IMR-90 (cell line): ENCODE measurements around the gene PTPRU. TPM values are rescaled to one million over a fixed set of nuclear protein-coding genes. Genes with fewer than 3 reads are reported as not detected.

Source experiments
- ATAC-seq: fragments of 200-7000 bp; cut with Tn5 transposase; 2 replicates; pipeline ENCODE4 v1.9.1; 2020; ENCODE audit warnings: low read depth, mild to moderate bottlenecking, moderate library complexity
- BruUV-seq: library from RNA; stranded (reverse); fragments of 400-500 nt; replicated peaks from 2 replicates; lab custom pipeline; 2021; lab: Mats Ljungman, UMichigan
- CTCF ChIA-PET: fragments of 300-600 bp; formaldehyde crosslinking; extraction: SDS; loops from one replicate; lab custom pipeline; 2021; ENCODE audit warnings: antibody characterized with exemption; lab: Yijun Ruan, JAX
- POLR2A ChIA-PET: fragments of 300-600 bp; sonication (Branson Sonifier 250); formaldehyde crosslinking; loops from one replicate; lab custom pipeline; 2022; ENCODE audit warnings: antibody characterized with exemption; ENCODE audit not compliant: unreplicated experiment; lab: Charles Lee
- DNase-seq: peaks from one replicate; pipeline ENCODE4 v3.0.0; 2013
- H2AFZ ChIP-seq: replicated peaks from 2 replicates; pipeline ENCODE3; 2013; ENCODE audit warnings: low read length, mild to moderate bottlenecking; ENCODE audit not compliant: poor library complexity
- H2AK5ac ChIP-seq: 2 replicates; pipeline ENCODE4 v1.6.1; 2013; ENCODE audit warnings: low read depth, low read length, inconsistent platforms
- H2AK9ac ChIP-seq: replicated peaks from 2 replicates; pipeline ENCODE3; 2013; ENCODE audit warnings: mild to moderate bottlenecking, low read depth, low read length, moderate library complexity; ENCODE audit not compliant: poor library complexity
- H2BK120ac ChIP-seq: 2 replicates; pipeline ENCODE4 v1.6.1; 2013; ENCODE audit warnings: low read depth, low read length, inconsistent platforms
- H2BK15ac ChIP-seq: 3 replicates; pipeline ENCODE4 v1.6.1; 2013; ENCODE audit warnings: low read depth, low read length, inconsistent platforms
- H2BK20ac ChIP-seq: 2 replicates; pipeline ENCODE4 v1.6.1; 2013; ENCODE audit warnings: low read depth, mild to moderate bottlenecking, inconsistent platforms, low read length, moderate library complexity
- H2BK5ac ChIP-seq: 2 replicates; pipeline ENCODE4 v1.6.1; 2013; ENCODE audit warnings: mild to moderate bottlenecking, low read depth, low read length, inconsistent platforms; ENCODE audit not compliant: poor library complexity, severe bottlenecking
- H3K14ac ChIP-seq: replicated peaks from 2 replicates; pipeline ENCODE4 v1.6.1; 2013; ENCODE audit warnings: low read depth, low read length, inconsistent platforms
- H3K18ac ChIP-seq: 2 replicates; pipeline ENCODE4 v1.6.1; 2013; ENCODE audit warnings: low read depth, low read length, control low read depth
- H3K23ac ChIP-seq: 2 replicates; pipeline ENCODE4 v1.6.1; 2013; ENCODE audit warnings: low read depth, low read length, inconsistent platforms
- H3K27ac ChIP-seq: 2 replicates; pipeline ENCODE4 v1.5.1; 2013; ENCODE audit warnings: mild to moderate bottlenecking, control low read depth, low read length; ENCODE audit not compliant: insufficient read depth
- H3K27me3 ChIP-seq: 2 replicates; pipeline ENCODE4 v1.6.1; 2013; ENCODE audit warnings: low read length; ENCODE audit not compliant: control insufficient read depth, insufficient read depth
- H3K36me3 ChIP-seq: 2 replicates; pipeline ENCODE4 v1.6.1; 2013; ENCODE audit warnings: low read length, mixed read lengths; ENCODE audit not compliant: control insufficient read depth, insufficient read depth
- H3K4ac ChIP-seq: 2 replicates; pipeline ENCODE4 v1.6.1; 2013; ENCODE audit warnings: low read depth, low read length, inconsistent platforms
- H3K4me1 ChIP-seq: 2 replicates; pipeline ENCODE4 v1.6.1; 2013; ENCODE audit warnings: low read length, mixed read lengths; ENCODE audit not compliant: control insufficient read depth, insufficient read depth
- H3K4me2 ChIP-seq: 2 replicates; pipeline ENCODE4 v1.6.1; 2013; ENCODE audit warnings: low read depth, mild to moderate bottlenecking, control low read depth, low read length, moderate library complexity
- H3K4me3 ChIP-seq: 2 replicates; pipeline ENCODE4 v1.5.1; 2013; ENCODE audit warnings: low read depth, mild to moderate bottlenecking, control low read depth, low read length, moderate library complexity; ENCODE audit not compliant: insufficient read depth
- H3K56ac ChIP-seq: 2 replicates; pipeline ENCODE4 v1.6.1; 2013; ENCODE audit warnings: low read length, inconsistent platforms; ENCODE audit not compliant: insufficient read depth; ENCODE audit errors: extremely low read depth
- H3K79me1 ChIP-seq, 2 experiments: 2 replicates each; pipeline ENCODE4 v1.6.1; 2013; ENCODE audit warnings: low read length in 2 of 2, inconsistent platforms in 1 of 2, low read depth in 1 of 2
- H3K9ac ChIP-seq: 2 replicates; pipeline ENCODE4 v1.6.1; 2013; ENCODE audit warnings: low read depth, low read length, control low read depth
- H3K9me1 ChIP-seq: 2 replicates; pipeline ENCODE4 v1.6.1; 2013; ENCODE audit warnings: low read length, inconsistent platforms; ENCODE audit not compliant: insufficient read depth
- H3K9me3 ChIP-seq: 2 replicates; pipeline ENCODE4 v1.6.1; 2013; ENCODE audit warnings: low read length; ENCODE audit not compliant: control insufficient read depth, insufficient read depth
- H4K20me1 ChIP-seq: 2 replicates; pipeline ENCODE4 v1.6.1; 2013; ENCODE audit warnings: low read length, inconsistent platforms; ENCODE audit not compliant: insufficient read depth
- H4K5ac ChIP-seq: 2 replicates; pipeline ENCODE4 v1.6.1; 2013; ENCODE audit warnings: mild to moderate bottlenecking, low read depth, low read length, control low read depth
- H4K8ac ChIP-seq, 2 experiments: 2 replicates each; pipeline ENCODE4 v1.6.1; 2013; ENCODE audit warnings: low read depth in 2 of 2, low read length in 2 of 2, control low read depth in 1 of 2, inconsistent platforms in 1 of 2
- H4K91ac ChIP-seq: 2 replicates; pipeline ENCODE4 v1.6.1; 2013; ENCODE audit warnings: low read depth, low read length, inconsistent platforms; ENCODE audit not compliant: insufficient read depth
- BHLHE40 ChIP-seq: fragments of 150-350 bp; IDR thresholded peaks from 2 replicates; pipeline ENCODE4 v1.6.1; 2016; ENCODE audit warnings: mild to moderate bottlenecking, low read depth, low read length
- CEBPB ChIP-seq: IDR thresholded peaks from 2 replicates; pipeline ENCODE4 v1.6.1; 2012; ENCODE audit warnings: low read depth, low read length, improper control_type of control experiment
- CHD1 ChIP-seq: IDR thresholded peaks from 2 replicates; pipeline ENCODE4 v1.6.1; 2012; ENCODE audit warnings: low read depth, low read length, improper control_type of control experiment
- ELK1 ChIP-seq: fragments of 150-350 bp; IDR thresholded peaks from 2 replicates; pipeline ENCODE4 v1.6.1; 2016; ENCODE audit warnings: low read depth, mild to moderate bottlenecking, low read length, moderate library complexity, borderline replicate concordance
- FOS ChIP-seq: fragments of 150-350 bp; IDR thresholded peaks from 2 replicates; pipeline ENCODE4 v1.6.1; 2016; ENCODE audit warnings: low read depth, low read length
- MAFK ChIP-seq: IDR thresholded peaks from 2 replicates; pipeline ENCODE4 v1.6.1; 2012; ENCODE audit warnings: low read depth, low read length, improper control_type of control experiment
- MAZ ChIP-seq: IDR thresholded peaks from 2 replicates; pipeline ENCODE4 v1.6.1; 2012; ENCODE audit warnings: low read depth, mild to moderate bottlenecking, low read length, improper control_type of control experiment, moderate library complexity, borderline replicate concordance
- MXI1 ChIP-seq: IDR thresholded peaks from 2 replicates; pipeline ENCODE4 v1.6.1; 2012; ENCODE audit warnings: low read depth, mild to moderate bottlenecking, low read length, moderate library complexity, borderline replicate concordance
- NFE2L2 ChIP-seq: fragments of 150-350 bp; IDR thresholded peaks from 2 replicates; pipeline ENCODE4 v1.6.1; 2016; ENCODE audit warnings: low read depth, mild to moderate bottlenecking, low read length
- POLR2A ChIP-seq: IDR thresholded peaks from 2 replicates; pipeline ENCODE4 v1.6.1; 2012; ENCODE audit warnings: mild to moderate bottlenecking, low read depth, low read length
- RAD21 ChIP-seq: IDR thresholded peaks from 2 replicates; pipeline ENCODE4 v1.6.1; 2012; ENCODE audit warnings: low read length, improper control_type of control experiment
- RCOR1 ChIP-seq: IDR thresholded peaks from 2 replicates; pipeline ENCODE4 v1.6.1; 2012; ENCODE audit warnings: mild to moderate bottlenecking, low read length, improper control_type of control experiment; ENCODE audit not compliant: insufficient replicate concordance
- RFX5 ChIP-seq: IDR thresholded peaks from 2 replicates; pipeline ENCODE4 v1.8.0; 2012; ENCODE audit warnings: low read depth, mild to moderate bottlenecking, low read length, moderate library complexity
- USF2 ChIP-seq: fragments of 150-350 bp; IDR thresholded peaks from 2 replicates; pipeline ENCODE4 v1.6.1; 2017; ENCODE audit warnings: mild to moderate bottlenecking, antibody characterized with exemption, low read length, low read depth
- WGBS, 2 experiments: methylation state at CpG; one replicate each; pipeline versions ENCODE4 v1.1.5 to v1.1.7; 2013; ENCODE audit warnings: missing lambda C conversion rate in 2 of 2; ENCODE audit not compliant: insufficient read length in 1 of 2; ENCODE audit errors: extremely low coverage in 2 of 2; 5-methylcytosine and 5-hydroxymethylcytosine counted together
- dilution Hi-C: fragments of 300-500 bp; cut with HindIII; formaldehyde crosslinking; loops from one replicate; pipeline ENCODE4 v1.14.3; 2018; ENCODE audit warnings: low sequenced_read_pairs; ENCODE audit not compliant: unreplicated experiment
- in situ Hi-C: fragments of 300-500 bp; cut with MboI; formaldehyde crosslinking; loops from 3 replicates; pipeline ENCODE4 v1.14.3; 2019; ENCODE audit warnings: low sequenced_read_pairs, inconsistent platforms, mixed read lengths
- intact Hi-C: fragments of 100-400 bp; cut with micrococcal nuclease; formaldehyde crosslinking; loops from 2 replicates; pipeline ENCODE4 v1.10.0; 2022
- polyA plus RNA-seq, 3 experiments: library from polyadenylated mRNA; depleted of rRNA; stranded (reverse); fragments of >200 nt; gene quantifications; 2 replicates each; pipeline ENCODE4 v1.2.3, GENCODE V29; 2012; ENCODE audit warnings: low replicate concordance in 1 of 3
- total RNA-seq: library from RNA; depleted of rRNA; stranded (reverse); fragments of >200 nt; gene quantifications from 2 replicates; pipeline ENCODE4 v1.2.3, GENCODE V29; 2012
- TF ChIP-seq, protein P1 (sequence below): conservative IDR thresholded peaks from 2 replicates; pipeline ENCODE4 v1.5.1; 2012; ENCODE audit warnings: mild to moderate bottlenecking, low read depth, low read length, improper control_type of control experiment

The PTPRU gene
- total and polyA plus RNA-seq, 2 of the 4 experiments (the other 2 are of a cell fraction): 7.0 to 10.7 TPM

DNA sequence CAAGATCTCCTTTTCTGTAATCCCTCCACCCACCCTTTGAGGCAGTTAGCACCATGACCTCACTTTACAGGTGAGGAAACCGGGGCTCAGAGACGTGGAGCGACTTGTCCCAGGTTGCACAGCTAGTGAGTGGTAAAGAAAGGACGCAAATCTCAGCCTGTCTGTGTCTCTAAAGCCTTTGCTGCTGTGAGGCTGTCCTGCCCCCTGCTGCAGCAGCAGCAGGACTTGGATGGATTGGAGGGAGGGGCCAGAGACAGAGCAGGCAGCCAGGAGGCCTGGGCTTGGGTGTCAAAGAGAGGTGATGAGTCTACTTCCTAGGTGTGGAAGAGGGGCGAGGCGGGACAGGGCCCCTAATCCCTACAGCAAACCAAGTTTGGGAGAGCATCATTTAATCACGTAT is 69.6 kb downstream of the PTPRU start:
- H3K4me3 ChIP-seq: no peak overlapping the region
- BruUV-seq: no TSS peak
- no peak overlapping the region for H3K4me2 ChIP-seq
- peak; percentile 13 for DNase-seq
- in situ Hi-C loops (no loop called here), dilution Hi-C loops (no loop called here), intact Hi-C loops (no loop called here)
- no peak overlapping the region for H4K91ac ChIP-seq
- no peak overlapping the region for H4K8ac ChIP-seq
- ATAC-seq: peak; percentile 27; the same call in 1 of the 2 replicates
- no peak overlapping the region for H4K5ac ChIP-seq
- no peak overlapping the region for H2BK15ac ChIP-seq
- H3K9me1 ChIP-seq: no peaks in the 10 kb centered on the region
- H3K4ac ChIP-seq: no peak overlapping the region
- CTCF ChIA-PET: no interaction called here
- no peak overlapping the region for H2AK9ac ChIP-seq
- H3K27me3 ChIP-seq: no peaks in the 10 kb centered on the region
- no peak overlapping the region for H3K27ac ChIP-seq
- no peak overlapping the region for H3K9ac ChIP-seq
- no peaks in the 10 kb centered on the region for H3K4me1 ChIP-seq
- POLR2A ChIA-PET: no interaction called here
- no peak overlapping the region for H3K18ac ChIP-seq
- H2BK5ac ChIP-seq: no peak overlapping the region
- no peaks in the 10 kb centered on the region for H3K79me1 ChIP-seq
- H3K14ac ChIP-seq: no peak overlapping the region
- no peaks in the 10 kb centered on the region for H3K9me3 ChIP-seq
- H2BK20ac ChIP-seq: no peak overlapping the region
- no peak overlapping the region for H3K23ac ChIP-seq
- no peak overlapping the region for H2AK5ac ChIP-seq
- no CpG with 5 or more reads among the region's 7 CpGs for WGBS, 2 experiments
- peaks cover 11% of the 10 kb centered on the region; the same call in 1 of the 2 replicates for H3K36me3 ChIP-seq
- no peak overlapping the region for H3K56ac ChIP-seq
- TF ChIP-seq RAD21 (no peak), NFE2L2 (no peak), MXI1 (no peak), USF2 (no peak), CHD1 (no peak), BHLHE40 (no peak), RFX5 (no peak), MAZ (no peak), POLR2A (no peak), FOS (no peak), ELK1 (no peak), CEBPB (no peak), RCOR1 (no peak), MAFK (no peak)
- TF ChIP-seq, protein P1, sequence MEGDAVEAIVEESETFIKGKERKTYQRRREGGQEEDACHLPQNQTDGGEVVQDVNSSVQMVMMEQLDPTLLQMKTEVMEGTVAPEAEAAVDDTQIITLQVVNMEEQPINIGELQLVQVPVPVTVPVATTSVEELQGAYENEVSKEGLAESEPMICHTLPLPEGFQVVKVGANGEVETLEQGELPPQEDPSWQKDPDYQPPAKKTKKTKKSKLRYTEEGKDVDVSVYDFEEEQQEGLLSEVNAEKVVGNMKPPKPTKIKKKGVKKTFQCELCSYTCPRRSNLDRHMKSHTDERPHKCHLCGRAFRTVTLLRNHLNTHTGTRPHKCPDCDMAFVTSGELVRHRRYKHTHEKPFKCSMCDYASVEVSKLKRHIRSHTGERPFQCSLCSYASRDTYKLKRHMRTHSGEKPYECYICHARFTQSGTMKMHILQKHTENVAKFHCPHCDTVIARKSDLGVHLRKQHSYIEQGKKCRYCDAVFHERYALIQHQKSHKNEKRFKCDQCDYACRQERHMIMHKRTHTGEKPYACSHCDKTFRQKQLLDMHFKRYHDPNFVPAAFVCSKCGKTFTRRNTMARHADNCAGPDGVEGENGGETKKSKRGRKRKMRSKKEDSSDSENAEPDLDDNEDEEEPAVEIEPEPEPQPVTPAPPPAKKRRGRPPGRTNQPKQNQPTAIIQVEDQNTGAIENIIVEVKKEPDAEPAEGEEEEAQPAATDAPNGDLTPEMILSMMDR: no peak; the same call in 1 of the 2 replicates
- no peak overlapping the region for H2BK120ac ChIP-seq
- H4K20me1 ChIP-seq: no peaks in the 10 kb centered on the region
- H2AFZ ChIP-seq: no peak overlapping the region
